ENCODE data around the gene GRIN2A.

Gene GRIN2A

DNA sequence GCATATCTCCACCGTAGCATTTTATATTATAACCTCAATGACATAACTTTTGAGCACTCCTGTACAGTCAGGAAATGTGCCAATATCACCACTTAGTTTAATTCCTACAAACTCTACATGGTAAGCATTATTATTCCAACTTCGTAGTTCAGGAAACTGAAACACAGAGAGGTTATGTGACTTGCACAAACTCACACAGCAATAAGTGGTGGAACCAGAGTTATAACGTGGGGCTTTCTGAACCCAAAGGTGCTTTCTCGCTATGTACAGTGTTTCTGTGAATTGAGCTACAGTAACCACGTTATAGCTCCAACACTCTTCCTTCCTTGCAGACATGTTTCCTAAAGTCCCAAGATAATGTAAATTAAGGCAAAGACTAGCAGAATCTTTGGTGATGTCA, 330.2 kb downstream of the GRIN2A start:
- no peak for DNase-seq (ENCODE audit: low read depth)

DNA sequence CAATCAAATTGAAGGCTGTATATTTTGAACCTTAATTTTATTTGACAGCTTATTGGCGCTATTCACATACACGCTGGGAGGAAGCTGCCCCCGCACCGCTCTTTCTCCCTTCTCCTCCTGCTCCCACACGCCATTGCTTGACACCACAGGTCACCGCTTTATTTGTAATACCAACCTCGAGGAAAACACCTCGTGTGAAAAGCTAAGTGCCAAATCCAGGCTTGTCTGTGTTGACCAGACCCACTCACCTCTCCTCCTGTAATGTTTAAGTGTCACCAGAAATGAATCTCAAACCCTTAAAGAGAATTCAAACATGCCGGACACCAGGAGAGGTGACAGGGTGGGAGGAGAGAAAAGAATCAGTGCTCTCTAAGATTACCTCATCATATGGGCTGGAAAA, 331.4 kb downstream of the GRIN2A start:
- no peak for DNase-seq (ENCODE audit: low read depth)

DNA sequence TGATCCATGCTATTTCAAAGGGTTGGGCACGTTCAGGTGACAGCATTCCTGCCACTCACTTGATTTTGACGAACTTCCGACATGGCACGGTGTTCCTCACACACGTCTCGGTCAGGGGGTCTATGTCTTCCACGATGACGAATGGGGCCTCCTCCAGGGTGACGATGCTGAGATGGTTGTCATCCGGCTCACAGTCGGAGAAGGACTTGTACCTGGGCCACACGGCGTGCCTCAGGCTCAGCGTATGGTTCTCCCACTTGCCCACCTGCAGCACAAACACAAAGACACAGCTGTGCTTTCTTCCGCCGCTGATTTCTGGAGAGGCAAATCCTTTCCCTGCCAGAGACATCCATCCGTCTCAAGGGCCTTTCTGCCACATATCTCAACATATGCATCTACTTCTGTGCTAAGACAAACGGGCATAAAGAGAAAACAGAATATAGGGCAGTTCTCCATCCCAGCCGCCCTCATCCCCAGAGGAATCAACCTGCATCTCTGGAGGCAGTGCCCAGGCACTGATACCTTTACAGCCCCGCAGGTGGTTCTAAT, 332.5 kb downstream of the GRIN2A start:
- DNase-seq (ENCODE audit: low read depth): no peak

DNA sequence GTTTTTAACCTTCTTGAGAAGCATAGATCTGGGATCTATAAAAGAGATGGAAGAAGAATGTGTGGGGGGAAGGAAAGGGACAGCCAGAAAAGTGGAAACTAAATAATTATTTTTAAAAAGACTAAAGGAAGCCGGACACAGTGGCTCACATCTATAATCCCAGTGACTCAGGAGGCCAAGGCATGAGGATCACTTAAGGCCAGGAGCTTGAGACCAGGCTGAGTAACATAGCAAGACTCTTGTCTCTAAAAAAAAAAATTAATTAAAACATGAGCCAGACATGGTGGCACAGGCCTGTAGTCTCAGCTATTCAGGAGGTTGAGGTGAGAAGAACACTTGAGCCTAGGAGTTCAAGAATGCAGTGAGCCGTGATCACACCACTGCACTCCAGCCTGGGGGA, 335.1 kb downstream of the GRIN2A start:
- no peak for DNase-seq (ENCODE audit: low read depth)

DNA sequence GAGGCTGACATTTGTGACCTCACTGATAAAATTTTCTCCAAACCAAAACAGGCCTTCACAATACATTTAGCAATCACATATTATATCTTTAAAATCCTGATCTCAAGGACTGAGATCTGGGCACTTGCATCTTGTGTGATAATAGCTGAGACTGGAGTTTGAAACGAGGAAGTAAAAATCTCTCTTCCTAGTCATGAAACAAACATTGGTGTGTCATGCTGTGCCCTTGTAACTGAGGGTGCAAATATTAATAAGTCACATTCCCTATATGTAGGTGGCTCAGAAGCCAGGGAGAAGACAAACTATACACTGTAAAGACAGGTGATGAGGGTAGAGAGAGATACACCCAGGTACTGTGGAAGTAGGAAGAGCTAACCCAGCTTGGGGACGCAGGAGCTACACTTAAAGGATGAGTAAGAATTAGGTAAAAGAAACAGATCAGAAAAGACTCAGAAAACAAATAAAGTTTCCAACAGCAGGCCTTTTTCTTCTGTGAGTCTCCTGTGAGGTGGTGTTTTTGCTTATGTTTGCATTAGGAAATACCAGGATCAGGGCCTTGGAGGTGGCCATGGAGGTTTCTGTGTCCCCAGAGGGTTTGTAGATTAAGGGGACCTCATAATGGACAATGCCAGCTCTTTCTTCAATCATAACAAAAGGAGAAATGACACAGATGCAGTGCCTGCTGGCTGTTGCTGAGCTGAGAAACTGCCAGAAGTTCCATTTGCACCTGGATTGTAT, 335.7 kb downstream of the GRIN2A start:
- DNase-seq (ENCODE audit: low read depth): no peak

DNA sequence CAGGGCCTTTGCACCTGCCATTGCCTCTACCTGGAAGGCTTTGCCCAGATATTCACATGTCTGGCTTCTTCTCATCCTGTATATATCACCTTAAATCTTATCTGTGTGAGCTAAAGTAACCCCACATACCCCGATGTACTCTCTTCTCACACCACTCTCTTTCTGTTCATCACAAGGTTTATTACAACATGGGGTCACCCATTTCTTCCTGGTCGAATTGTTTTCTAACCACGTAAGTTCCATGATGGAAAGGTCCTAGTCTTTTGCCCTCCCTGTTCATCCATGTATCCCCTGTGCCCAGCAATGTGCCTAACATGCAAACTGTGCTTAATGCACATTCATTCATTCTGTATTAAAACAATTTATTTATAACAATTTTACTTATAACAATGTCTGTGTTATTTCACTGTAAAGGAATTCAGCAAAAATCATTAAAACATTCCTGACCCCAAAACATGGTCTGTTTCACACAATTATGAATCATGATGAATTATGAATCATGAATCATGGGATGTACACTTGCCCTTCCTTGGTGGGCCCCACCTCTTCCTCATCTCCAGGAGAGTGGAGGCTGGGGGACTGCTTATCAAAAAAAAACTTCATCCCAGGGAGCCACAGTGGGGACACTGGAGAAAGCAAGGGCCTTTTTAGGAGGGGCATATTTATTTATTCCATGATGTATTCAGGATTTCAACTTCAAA, 336.4 kb downstream of the GRIN2A start:
- no peak for DNase-seq (ENCODE audit: low read depth)

DNA sequence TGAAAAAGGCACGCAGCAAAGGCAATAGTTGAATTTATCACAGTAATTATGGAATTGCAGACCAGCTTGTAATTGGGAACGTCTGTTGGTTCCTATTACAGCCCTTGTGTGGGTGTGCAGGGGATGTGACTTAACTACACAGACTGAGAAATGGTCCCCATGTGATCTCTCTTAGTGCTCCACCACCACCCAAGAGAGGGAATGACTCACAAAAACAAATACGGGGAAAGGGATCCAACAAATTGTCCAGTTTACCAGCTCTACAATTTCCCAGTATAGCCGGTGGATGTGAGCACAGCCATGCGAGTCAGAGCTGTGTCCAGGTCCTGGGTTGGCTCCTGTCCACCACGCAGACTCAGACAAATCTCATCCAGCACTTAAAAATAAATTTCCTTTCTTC, 337.9 kb downstream of the GRIN2A start:
- no peak for DNase-seq (ENCODE audit: low read depth)

DNA sequence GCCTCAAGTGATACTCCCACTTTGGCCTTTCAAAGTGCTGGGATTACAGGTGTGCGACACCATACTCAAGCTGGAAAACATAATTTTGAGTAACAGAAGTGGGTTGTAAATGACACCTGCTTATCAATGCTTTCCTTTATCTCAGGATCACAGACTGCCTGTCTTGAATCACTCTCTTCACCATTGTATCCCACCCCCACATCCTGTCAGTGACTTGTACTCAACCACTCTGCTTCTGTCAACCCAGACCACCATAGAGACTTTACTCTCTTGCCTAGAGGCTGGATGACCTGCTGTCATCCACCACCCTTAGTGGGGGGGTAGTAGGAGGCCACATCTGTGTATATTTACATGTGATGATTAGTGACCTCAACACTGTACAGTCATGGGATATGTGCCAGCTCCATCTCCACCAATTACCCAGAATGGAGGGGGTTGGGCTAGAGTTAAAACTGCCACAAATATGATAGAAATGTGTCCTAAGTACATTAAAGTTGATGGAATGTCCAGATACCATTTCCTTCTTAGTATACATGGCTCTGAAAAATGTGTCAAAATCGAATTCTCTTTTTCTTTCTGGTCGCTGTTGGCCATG, 338.7 kb downstream of the GRIN2A start:
- DNase-seq (ENCODE audit: low read depth): no peak

DNA sequence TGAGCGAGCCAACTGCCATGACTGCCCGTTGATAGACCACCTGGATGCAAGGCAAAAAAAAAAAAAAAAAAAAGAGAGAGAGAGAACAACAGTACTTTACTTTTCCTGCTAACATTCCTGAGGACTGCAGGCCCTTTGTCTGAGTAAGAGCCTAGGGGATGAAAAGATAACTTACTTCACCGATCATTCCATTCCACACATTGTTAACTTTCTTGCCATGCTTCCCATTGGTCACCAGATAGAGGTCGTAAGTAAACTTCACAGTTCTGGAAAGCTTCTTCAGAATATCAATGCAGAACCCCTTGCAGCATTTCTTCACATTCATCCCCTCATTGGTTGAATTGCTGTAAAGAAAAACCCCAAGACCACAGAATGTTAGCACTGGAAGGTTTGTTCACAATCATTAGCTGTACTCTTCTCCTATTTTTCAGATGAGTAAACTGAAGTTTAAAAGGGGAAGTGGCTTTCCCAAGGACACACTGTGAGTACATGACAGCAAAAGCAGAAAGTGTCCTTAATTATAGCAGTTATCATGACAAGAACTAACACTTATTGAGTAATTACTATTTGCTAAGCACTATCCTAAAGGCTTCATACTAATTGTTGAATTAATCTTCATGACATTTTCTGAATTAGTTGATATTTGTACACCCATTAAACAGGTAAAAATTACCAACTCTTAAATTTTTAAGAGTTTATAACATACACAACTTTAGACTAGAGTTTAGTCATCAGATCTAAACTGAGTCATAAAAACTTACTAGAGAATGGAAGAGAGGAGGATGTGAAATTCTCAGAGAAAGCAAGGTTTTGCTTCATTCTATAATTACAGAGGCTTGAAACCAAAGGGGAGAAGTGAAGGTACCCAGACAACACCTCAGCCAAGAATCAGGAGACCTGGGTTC, 341.2 kb downstream of the GRIN2A start:
- no peak for DNase-seq (ENCODE audit: low read depth)

DNA sequence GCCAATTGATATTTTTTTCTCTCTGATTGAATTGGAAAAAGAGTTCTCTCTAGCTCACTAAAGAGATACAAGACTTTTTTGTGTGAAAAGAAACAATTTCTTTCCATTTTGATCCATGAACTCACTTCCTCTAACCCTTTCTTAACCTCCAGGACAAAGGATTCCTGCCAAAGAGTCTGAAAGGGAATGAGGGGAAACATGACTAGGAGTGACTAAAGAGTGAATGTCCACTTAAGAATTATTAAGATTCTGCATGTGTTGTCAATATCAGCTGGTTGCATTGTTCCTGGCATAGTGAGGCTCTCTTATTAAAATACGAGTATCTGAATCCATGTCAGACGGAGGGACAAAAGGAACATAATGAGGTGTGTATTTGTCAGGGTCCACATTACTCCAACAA, 344.7 kb downstream of the GRIN2A start:
- DNase-seq (ENCODE audit: low read depth): no peak

DNA sequence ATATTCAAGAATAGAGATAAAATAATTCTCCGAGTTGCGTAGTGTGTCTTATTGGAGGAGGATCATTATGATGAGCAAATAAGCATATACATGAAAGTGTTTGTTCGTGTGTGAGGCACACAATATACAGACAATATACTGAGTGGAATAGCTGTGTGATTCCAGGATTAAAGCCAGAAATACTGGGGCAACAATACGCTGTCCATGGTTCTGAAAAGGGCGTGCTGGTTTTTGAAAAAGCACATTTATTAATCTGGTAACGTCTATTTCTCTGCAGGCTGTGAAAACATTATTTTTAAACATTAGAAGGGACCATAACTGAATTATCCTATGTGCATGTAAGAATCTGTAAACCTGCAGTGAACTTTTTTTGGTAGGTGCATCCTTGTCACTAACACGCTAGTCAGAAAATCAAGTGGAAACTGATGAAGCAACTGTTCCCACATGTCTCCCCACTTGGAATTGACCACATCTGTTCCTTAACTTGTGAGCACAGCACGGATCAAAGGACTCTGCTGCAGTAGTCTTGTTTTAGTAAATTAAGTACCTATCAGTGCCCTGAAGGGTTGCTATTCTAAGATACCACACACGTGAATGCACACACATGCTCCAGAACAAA, 346.0 kb downstream of the GRIN2A start:
- DNase-seq (ENCODE audit: low read depth): no peak

DNA sequence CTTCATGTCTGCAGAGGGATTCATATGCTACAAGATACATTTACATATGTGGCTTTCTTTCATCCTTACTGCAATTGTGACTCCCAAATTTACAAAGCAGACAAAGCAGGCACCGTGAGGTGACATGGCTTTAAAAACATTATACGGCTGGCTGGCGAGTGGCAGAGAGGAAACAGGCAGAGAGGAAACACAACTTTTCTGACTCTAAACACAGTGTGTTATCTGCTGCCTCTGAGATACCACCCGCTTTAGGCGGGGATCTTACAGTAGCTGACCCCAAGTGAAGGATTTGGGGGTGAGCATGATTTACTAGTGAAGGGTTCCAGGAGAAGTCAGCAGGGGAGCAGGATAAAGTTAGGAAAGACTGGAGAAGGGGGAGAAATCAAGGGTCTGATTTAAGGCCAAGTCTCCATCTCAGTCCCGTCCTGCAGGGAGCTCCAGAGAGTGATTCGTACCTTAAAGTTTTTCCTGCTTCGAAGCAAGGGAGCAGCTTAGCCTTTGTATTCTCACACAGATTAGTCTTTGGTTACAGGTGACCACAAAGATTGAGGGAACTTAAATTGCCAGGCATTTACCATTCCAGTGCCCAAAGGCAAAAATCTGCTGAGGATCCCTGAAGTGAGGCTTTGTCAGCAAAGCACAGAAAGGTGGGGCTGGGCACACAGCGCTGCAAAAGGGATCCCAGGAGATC, 355.0 kb downstream of the GRIN2A start:
- no peak for DNase-seq (ENCODE audit: low read depth)

DNA sequence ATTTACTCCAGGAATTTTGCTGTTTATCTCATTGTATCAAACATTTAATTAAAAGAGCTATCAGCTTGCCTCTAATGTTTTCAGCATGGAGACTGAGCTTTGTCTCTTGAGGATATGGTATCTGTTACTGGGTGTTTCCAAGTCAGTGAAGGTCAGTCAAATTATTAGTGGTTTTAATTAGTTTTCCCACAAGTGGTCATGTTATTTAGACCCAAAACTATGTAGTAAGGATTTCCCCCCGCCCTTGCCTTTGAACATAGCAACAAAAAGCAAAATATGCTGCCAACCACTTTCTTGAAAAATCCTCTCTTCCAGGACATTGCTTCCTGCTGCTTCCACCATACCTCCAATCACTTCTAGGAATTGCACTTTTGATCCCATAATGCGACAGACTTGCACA, 355.6 kb downstream of the GRIN2A start:
- no peak for DNase-seq (ENCODE audit: low read depth)

DNA sequence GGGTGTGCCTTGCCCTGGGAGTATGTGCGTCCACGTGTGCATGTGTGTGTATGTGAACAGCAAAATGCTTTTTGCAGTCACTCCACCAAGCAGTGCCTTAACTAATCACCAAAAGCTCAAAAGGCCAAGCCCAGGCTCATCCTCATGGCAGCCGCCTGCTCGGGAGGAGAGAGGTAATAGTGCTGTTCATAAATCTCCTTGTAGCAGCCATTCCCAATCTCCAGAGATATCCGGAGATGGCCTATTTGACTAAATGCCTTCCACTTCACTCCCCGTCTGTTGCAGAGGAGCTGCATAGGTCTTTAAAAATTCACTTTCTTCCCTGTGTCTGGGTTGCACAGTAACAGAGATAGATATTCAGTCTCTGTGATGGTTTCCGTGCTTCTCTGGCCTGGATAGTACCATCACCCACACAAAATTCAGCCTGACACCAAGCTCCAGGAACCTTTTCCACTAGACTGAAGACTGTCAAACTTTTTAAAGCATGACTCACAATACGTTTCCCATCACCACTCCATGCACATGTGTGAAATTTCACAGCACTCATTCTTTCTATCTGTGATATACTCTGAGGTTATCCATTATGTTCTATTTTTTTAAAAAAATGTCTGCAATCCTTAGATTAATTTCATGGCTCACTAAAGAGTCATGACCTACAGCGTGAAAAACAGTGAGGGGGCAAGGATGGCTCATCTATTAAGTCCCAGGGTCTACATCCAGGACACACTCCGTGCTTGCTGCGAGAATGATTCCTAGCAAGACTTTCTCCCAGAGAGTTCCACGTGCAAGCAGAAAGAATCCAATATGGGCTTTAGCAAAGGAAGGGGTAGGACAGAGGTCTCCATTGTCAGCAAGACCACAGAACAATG, 357.8 kb downstream of the GRIN2A start:
- DNase-seq (ENCODE audit: low read depth): no peak

DNA sequence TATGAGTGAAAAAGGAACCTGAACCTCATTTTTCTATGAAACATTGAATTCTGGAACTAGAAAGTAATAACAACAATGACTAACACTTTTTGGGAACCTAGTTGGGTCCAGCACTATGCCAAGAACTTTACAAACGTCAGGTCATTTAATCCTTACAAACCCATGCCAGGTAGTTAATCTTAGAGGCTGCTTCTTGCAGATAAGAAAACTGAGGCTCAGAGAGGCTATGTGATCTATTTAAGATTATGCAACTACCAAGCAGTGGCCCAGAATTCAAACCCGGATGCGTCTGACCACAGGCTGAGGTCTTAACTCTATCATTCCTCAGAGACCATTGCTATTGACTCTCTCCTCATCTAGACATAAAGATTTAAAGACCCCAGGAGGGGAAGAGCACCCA, 358.7 kb downstream of the GRIN2A start:
- DNase-seq (ENCODE audit: low read depth): no peak

DNA sequence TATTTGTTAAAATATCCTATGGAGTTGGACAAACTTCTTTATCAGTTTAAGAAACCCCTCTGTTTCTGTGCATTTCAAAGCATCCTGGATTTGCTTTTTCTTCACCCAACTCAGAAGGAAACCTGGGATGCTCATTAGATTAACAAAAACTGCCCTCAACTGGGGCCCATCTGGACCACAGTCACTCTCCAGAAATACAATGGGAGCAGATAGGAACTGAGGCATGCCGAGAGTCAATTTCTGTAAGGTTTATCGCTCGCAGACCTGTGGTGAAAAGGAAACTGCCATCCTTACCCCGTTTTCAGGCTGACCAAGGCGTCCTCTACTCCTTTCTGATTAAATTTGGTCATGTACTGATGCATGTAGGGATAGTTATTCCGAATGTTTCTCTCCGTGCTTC, 360.3 kb downstream of the GRIN2A start:
- no peak for DNase-seq (ENCODE audit: low read depth)

DNA sequence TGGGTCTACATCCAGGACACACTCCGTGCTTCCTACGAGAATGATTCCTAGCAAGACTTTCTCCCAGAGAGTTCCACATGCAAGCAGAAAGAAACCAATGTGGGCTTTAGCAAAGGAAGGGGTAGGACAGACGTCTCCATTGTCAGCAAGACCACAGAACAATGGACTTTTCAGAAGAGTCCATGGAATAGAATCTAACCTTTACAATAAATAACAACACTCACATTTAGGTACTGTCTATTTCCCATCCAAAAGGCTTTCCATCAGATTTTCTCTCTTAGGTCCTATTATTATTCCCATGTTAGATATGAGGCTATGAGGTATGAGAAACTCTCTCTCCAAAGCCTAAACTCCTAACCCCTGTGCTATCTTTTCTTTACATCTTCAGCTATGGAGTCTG, 360.9 kb downstream of the GRIN2A start:
- no peak for DNase-seq (ENCODE audit: low read depth)

DNA sequence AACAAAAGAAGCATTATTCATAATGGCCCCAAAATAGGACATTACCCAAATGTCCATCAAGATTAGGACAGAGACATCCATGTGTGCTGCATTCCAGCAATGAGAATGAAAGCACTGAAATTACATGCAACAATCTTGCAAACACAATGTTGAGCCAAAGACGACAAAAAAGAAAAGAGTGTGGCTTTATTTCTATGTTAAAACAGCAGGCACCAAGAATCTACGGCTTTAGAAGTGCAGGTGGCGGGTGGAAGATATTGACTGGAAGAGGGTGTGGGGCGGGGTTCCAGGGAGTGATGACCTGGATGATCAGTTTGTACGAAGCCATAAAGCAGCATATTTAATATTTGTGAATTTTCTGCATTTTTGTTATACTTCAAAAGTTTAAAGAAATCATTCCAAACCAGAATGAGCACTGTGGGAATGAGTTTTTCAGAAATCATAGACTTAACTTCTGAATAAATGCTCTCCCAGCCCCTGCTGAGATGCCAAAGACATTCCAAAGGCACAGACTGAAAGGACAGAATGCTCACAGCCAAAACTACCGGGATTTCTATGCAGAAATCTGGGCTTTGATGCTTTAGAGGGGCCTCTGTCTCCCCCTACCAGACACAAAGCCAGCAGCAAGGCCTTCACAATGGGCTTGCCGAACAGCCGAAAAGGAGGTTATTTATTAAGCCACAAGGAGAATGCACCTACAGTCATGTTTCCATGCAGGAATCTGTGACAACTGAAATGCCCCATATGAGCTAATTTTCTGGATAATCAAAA, 361.6 kb downstream of the GRIN2A start:
- DNase-seq (ENCODE audit: low read depth): no peak

DNA sequence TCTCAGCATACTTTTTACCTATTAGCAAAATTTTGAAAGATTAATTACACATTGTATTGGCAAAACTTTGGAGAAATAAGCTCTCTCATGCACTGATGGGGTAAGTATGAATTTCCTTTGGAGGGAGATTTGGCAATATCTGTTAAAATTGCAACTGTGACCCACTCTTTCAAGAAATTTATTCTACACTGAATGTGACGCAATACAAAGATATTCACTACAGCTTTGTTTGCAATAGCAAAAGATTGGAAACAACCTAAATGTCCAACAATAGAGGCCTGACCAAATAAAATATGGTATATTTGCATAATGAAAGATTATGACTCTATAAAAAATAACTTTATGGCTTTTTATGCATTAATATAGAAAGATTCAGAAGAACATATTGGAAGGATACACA, 363.5 kb downstream of the GRIN2A start:
- no peak for DNase-seq (ENCODE audit: low read depth)

Measured in HS-27A (cell line).